CMK (cell line): ENCODE measurements around the gene SORCS1.

Source experiments
- DNase-seq: peaks from one replicate; pipeline ENCODE4 v3.0.0-alpha.2; 2010; ENCODE audit warnings: low read depth

Gene SORCS1

GRCh38 chr10:106897719-106898118 is 266.8 kb downstream of the SORCS1 start:
- no peak for DNase-seq

GRCh38 chr10:106894692-106895091 is 269.8 kb downstream of the SORCS1 start:
- no peak for DNase-seq

GRCh38 chr10:106877574-106877973 is 286.9 kb downstream of the SORCS1 start:
- DNase-seq = no peak

GRCh38 chr10:106874604-106874889 is 290.0 kb downstream of the SORCS1 start:
- DNase-seq = no peak

- DNase-seq = no peak
Measured at GRCh38 chr10:106873770-106874603, 290.5 kb downstream of the SORCS1 start.

- no peak for DNase-seq
Measured at GRCh38 chr10:106872176-106872575, 292.3 kb downstream of the SORCS1 start.

- no peak for DNase-seq
Measured at GRCh38 chr10:106866244-106866845, 298.2 kb downstream of the SORCS1 start.

GRCh38 chr10:106864031-106864430 is 300.5 kb downstream of the SORCS1 start:
- DNase-seq = no peak

- DNase-seq = no peak
Measured at GRCh38 chr10:106863549-106863948, 301.0 kb downstream of the SORCS1 start.

- no peak for DNase-seq
Measured at GRCh38 chr10:106859892-106860652, 304.4 kb downstream of the SORCS1 start.

- DNase-seq = no peak
Measured at GRCh38 chr10:106857728-106858127, 306.8 kb downstream of the SORCS1 start.

GRCh38 chr10:106857213-106857612 is 307.3 kb downstream of the SORCS1 start:
- DNase-seq = no peak

GRCh38 chr10:106836933-106837663 is 327.4 kb downstream of the SORCS1 start:
- DNase-seq = no peak

- DNase-seq = no peak
Measured at GRCh38 chr10:106832846-106833245, 331.7 kb downstream of the SORCS1 start.

GRCh38 chr10:106830471-106830870 is 334.0 kb downstream of the SORCS1 start:
- DNase-seq = no peak

- no peak for DNase-seq
Measured at GRCh38 chr10:106830006-106830405, 334.5 kb downstream of the SORCS1 start.

- no peak for DNase-seq
Measured at GRCh38 chr10:106826716-106827115, 337.8 kb downstream of the SORCS1 start.

- no peak for DNase-seq
Measured at GRCh38 chr10:106825576-106826364, 338.7 kb downstream of the SORCS1 start.

GRCh38 chr10:106820579-106820978 is 343.9 kb downstream of the SORCS1 start:
- no peak for DNase-seq

GRCh38 chr10:106819490-106819889 is 345.0 kb downstream of the SORCS1 start:
- peak; percentile 17 for DNase-seq

GRCh38 chr10:106816318-106817085 is 348.0 kb downstream of the SORCS1 start:
- no peak for DNase-seq
